ENCODE measurements around the gene GUCY2C. TPM values are rescaled to one million over a fixed set of nuclear protein-coding genes. Genes with fewer than 3 reads are reported as not detected.

Gene GUCY2C
- total RNA-seq, 3 donors from 2014 or later, result 1.3 TPM; not detected in 2

GRCh38 chr12:14629832-14630710 is 66.3 kb downstream of the GUCY2C start:
- H3K27me3 ChIP-seq, result no peaks in the 10 kb centered on the region
- no peaks in the 10 kb centered on the region for H3K4me1 ChIP-seq
- intact Hi-C loops (cut with DNase I; ENCODE audit: low total_unique reads), result no loop called here
- no peak overlapping the region for H3K4me3 ChIP-seq
- no peak for TF ChIP-seq POLR2A (IDR thresholded peaks at IDR 0.05)
- peak; percentile 75 to 96 (median 93) for TF ChIP-seq CTCF (IDR thresholded peaks at IDR 0.05)
- no peak for TF ChIP-seq POLR2AphosphoS5 (IDR thresholded peaks at IDR 0.05)
- H3K27ac ChIP-seq, result no peak overlapping the region
- H3K36me3 ChIP-seq, result no peaks in the 10 kb centered on the region
- H3K9me3 ChIP-seq, result no peaks in the 10 kb centered on the region
- peak; percentile 61 to 63 for DNase-seq (ENCODE audit: low spot score in 2 of 2)

- no peak for DNase-seq (ENCODE audit: low spot score in 2 of 2)
- no peaks in the 10 kb centered on the region for H3K9me3 ChIP-seq
- no peaks in the 10 kb centered on the region for H3K4me1 ChIP-seq
- no peak for TF ChIP-seq POLR2AphosphoS5 (IDR thresholded peaks at IDR 0.05)
- no peak for TF ChIP-seq CTCF (IDR thresholded peaks at IDR 0.05)
- no peak for TF ChIP-seq POLR2A (IDR thresholded peaks at IDR 0.05)
- no peaks in the 10 kb centered on the region for H3K27me3 ChIP-seq
- H3K36me3 ChIP-seq, result no peaks in the 10 kb centered on the region
- intact Hi-C loops (cut with DNase I; ENCODE audit: low total_unique reads), result no loop called here
- H3K27ac ChIP-seq, result no peak overlapping the region
- no peak overlapping the region for H3K4me3 ChIP-seq
These were observed 67.6 kb downstream of the GUCY2C start for GRCh38 chr12:14628771-14629170.

GRCh38 chr12:14621826-14622225 is 74.6 kb downstream of the GUCY2C start:
- intact Hi-C loops (cut with DNase I; ENCODE audit: low total_unique reads), result no loop called here
- H3K27me3 ChIP-seq, result no peaks in the 10 kb centered on the region
- no peak for TF ChIP-seq CTCF (IDR thresholded peaks at IDR 0.05)
- no peak for TF ChIP-seq POLR2AphosphoS5 (IDR thresholded peaks at IDR 0.05)
- TF ChIP-seq POLR2A (IDR thresholded peaks at IDR 0.05), result no peak
- H3K4me1 ChIP-seq, result no peaks in the 10 kb centered on the region
- no peaks in the 10 kb centered on the region for H3K9me3 ChIP-seq
- H3K27ac ChIP-seq, result no peak overlapping the region
- no peak for DNase-seq (ENCODE audit: low spot score in 2 of 2)
- H3K36me3 ChIP-seq, result no peaks in the 10 kb centered on the region
- no peak overlapping the region for H3K4me3 ChIP-seq

GRCh38 chr12:14619741-14620501 is 76.5 kb downstream of the GUCY2C start:
- Histone ChIP-seq H3K4me3 (no peak overlapping the region), H3K4me1 (no peaks in the 10 kb centered on the region), H3K9me3 (no peaks in the 10 kb centered on the region), H3K27ac (no peak overlapping the region), H3K27me3 (no peaks in the 10 kb centered on the region), H3K36me3 (no peaks in the 10 kb centered on the region)
- no peak for DNase-seq (ENCODE audit: low spot score in 2 of 2)
- intact Hi-C loops (cut with DNase I; ENCODE audit: low total_unique reads), result no loop called here
- TF ChIP-seq CTCF (IDR thresholded peaks at IDR 0.05) (no peak), POLR2A (IDR thresholded peaks at IDR 0.05) (no peak), POLR2AphosphoS5 (IDR thresholded peaks at IDR 0.05) (no peak)

- peak; percentile 8 to 57 (median 52) for TF ChIP-seq CTCF (IDR thresholded peaks at IDR 0.05)
- no peak for TF ChIP-seq POLR2AphosphoS5 (IDR thresholded peaks at IDR 0.05)
- intact Hi-C loops (cut with DNase I; ENCODE audit: low total_unique reads), result no loop called here
- H3K36me3 ChIP-seq, result no peaks in the 10 kb centered on the region
- H3K9me3 ChIP-seq, result no peaks in the 10 kb centered on the region
- DNase-seq (ENCODE audit: low spot score in 2 of 2), result no peak
- H3K27ac ChIP-seq, result no peak overlapping the region
- no peaks in the 10 kb centered on the region for H3K27me3 ChIP-seq
- no peak overlapping the region for H3K4me3 ChIP-seq
- H3K4me1 ChIP-seq, result no peaks in the 10 kb centered on the region
These were observed 77.4 kb downstream of the GUCY2C start for GRCh38 chr12:14618983-14619382.
